Prostate gland (tissue), 2 donors: ENCODE results near the gene ADK. TPM values are rescaled to one million over a fixed set of nuclear protein-coding genes. Genes with fewer than 3 reads are reported as not detected.

ENCODE experiments used
- DNase-seq: peaks from one replicate; pipeline ENCODE4 v3.0.0-alpha.2; 2019; ENCODE audit warnings: low spot score
- H3K27ac ChIP-seq, 2 donors: fragments of 200-600 bp; sonication (generic); 2 replicates each; pipeline ENCODE4 v1.5.1; 2017 to 2019
- H3K27me3 ChIP-seq: fragments of 200-600 bp; sonication (generic); replicated peaks from 2 replicates; pipeline ENCODE4 v1.5.1; 2019; ENCODE audit not compliant: insufficient read depth
- H3K36me3 ChIP-seq, 2 donors: fragments of 200-600 bp; sonication (generic); 1 replicate in 1 of 2; 2 replicates in 1 of 2; pipeline versions ENCODE4 v1.5.1 to v1.8.1; 2017 to 2019
- H3K4me1 ChIP-seq: fragments of 200-600 bp; sonication (generic); replicated peaks from 2 replicates; pipeline ENCODE4 v1.5.1; 2019
- H3K4me3 ChIP-seq, 2 donors: fragments of 200-600 bp; sonication (generic); 2 replicates each; pipeline ENCODE4 v1.5.1; 2017 to 2019
- H3K9me3 ChIP-seq: fragments of 200-600 bp; sonication (generic); 2 replicates; pipeline ENCODE4 v1.5.1; 2017
- POLR2A ChIP-seq: fragments of 450-650 bp; IDR thresholded peaks from one replicate; pipeline ENCODE4 v1.6.1; 2016; ENCODE audit warnings: antibody characterized with exemption, mild to moderate bottlenecking
- POLR2AphosphoS5 ChIP-seq: sonication (generic); formaldehyde crosslinking; IDR thresholded peaks from one replicate; pipeline ENCODE4 v1.6.1; 2017; ENCODE audit warnings: antibody characterized with exemption
- WGBS: methylation state at CpG from one replicate; pipeline ENCODE4 v1.1.5; 2018; 5-methylcytosine and 5-hydroxymethylcytosine counted together
- intact Hi-C: fragments of 100-400 bp; cut with DNase I; formaldehyde crosslinking; loops from one replicate; pipeline ENCODE4 v1.14.2; 2022
- total RNA-seq, 2 donors: library from RNA; depleted of rRNA; stranded (reverse); fragments of >200 nt; gene quantifications; one replicate each; pipeline ENCODE4 v1.1.0, GENCODE V29; 2016
- TF ChIP-seq, protein P1 (sequence below), 4 experiments: fragments of 200-600 bp in 2 of 4; fragments of 450-650 bp in 2 of 4; sonication (generic) in 2 of 4; IDR thresholded peaks; 1 replicate in 3 of 4; 2 replicates in 1 of 4; pipeline ENCODE4 v1.5.1; 2016 to 2019; ENCODE audit warnings: antibody characterized with exemption in 4 of 4, mild to moderate bottlenecking in 2 of 4, moderate library complexity in 2 of 4

The ADK gene
- total RNA-seq, 2 donors from 2014 or later: 34.1 to 42.5 TPM

DNA sequence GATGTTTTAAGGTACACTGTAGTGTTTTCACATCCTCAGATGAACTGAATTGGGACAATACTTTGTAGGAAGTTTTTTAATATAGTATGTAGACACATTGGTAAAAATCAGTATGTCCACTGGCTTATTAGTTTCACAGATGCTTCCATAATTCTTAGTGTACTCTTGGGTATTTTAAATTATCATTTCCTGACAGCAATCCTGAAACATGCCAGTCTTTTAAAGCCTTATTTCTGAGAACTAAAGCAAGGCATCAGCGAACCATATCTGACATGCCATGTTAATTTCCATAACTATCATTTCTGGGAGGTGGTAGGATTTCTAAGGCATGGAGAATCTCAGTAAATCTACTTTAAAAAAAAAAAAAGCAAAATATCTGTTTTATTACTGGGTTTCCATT, 266.4 kb downstream of the ADK start:
- H3K27me3 ChIP-seq: no peaks in the 10 kb centered on the region
- 94% methylated on average over 1 of the region's 1 CpG for WGBS
- DNase-seq: no peak
- intact Hi-C loops: no loop called here
- TF ChIP-seq POLR2AphosphoS5 (no peak), POLR2A (no peak)
- TF ChIP-seq, protein P1, sequence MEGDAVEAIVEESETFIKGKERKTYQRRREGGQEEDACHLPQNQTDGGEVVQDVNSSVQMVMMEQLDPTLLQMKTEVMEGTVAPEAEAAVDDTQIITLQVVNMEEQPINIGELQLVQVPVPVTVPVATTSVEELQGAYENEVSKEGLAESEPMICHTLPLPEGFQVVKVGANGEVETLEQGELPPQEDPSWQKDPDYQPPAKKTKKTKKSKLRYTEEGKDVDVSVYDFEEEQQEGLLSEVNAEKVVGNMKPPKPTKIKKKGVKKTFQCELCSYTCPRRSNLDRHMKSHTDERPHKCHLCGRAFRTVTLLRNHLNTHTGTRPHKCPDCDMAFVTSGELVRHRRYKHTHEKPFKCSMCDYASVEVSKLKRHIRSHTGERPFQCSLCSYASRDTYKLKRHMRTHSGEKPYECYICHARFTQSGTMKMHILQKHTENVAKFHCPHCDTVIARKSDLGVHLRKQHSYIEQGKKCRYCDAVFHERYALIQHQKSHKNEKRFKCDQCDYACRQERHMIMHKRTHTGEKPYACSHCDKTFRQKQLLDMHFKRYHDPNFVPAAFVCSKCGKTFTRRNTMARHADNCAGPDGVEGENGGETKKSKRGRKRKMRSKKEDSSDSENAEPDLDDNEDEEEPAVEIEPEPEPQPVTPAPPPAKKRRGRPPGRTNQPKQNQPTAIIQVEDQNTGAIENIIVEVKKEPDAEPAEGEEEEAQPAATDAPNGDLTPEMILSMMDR (IDR thresholded peaks at IDR 0.05): no peak
- no peaks in the 10 kb centered on the region for H3K9me3 ChIP-seq
- no peak overlapping the region for H3K27ac ChIP-seq
- H3K4me1 ChIP-seq: no peaks in the 10 kb centered on the region
- H3K4me3 ChIP-seq: no peak overlapping the region
- H3K36me3 ChIP-seq: no peaks in the 10 kb centered on the region

DNA sequence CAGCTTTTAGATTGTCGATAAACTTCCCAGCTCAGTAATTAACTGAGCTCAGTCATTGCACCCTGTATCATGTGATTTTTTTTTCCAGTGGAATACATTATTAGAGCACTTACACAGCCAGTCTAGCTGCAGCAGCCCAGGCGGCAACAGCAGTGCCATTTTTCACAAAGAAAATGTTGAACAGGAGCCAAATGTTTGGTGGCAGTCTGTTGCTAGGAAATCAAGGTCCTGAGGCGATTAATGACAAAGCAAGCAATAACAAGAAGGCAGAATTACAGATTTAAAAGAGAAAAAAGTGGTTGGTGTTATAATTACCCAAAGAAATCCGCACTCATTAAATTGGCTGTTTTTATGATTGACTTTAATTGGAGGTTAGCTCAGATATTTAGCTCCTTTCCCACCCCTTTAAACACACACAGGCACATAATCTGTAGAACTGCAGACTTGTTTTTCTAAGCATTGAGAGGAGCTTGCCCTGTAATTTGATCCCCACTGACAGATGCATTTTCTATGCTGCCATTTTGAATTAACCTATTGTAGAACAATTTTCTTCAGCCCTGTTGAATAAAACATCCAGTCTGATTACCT, 267.4 kb downstream of the ADK start:
- intact Hi-C loops: no loop called here
- H3K27ac ChIP-seq: no peak overlapping the region

DNA sequence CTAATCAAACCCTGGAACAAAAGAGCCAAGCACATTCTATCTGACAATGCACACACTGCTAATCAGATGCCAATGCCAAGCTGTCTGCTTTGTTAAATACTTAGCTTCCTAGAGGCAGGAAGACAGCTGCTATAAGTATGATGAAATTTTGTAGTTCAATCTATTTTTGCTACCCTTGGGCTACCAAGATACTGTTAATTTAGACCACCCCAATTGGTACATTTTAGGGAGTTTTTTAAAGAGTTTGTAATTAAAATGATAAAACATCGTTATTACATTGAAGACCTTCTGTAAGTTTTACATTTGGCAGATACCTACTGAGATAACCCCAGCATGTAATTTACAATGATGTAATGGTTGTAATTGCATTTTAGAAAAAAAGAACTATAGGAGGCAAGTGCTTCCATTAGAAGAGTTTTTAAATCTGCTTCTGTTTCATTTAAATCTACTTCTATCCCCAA, 268.5 kb downstream of the ADK start:
- 44% methylated on average over 1 of the region's 1 CpG for WGBS
- intact Hi-C loops: no loop called here
- no peaks in the 10 kb centered on the region for H3K36me3 ChIP-seq
- H3K27me3 ChIP-seq: no peaks in the 10 kb centered on the region
- H3K9me3 ChIP-seq: no peaks in the 10 kb centered on the region
- no peak overlapping the region for H3K4me3 ChIP-seq
- TF ChIP-seq POLR2A (no peak), POLR2AphosphoS5 (no peak)
- TF ChIP-seq, protein P1 (IDR thresholded peaks at IDR 0.05): no peak
- no peak overlapping the region for H3K27ac ChIP-seq
- no peak for DNase-seq
- H3K4me1 ChIP-seq: no peaks in the 10 kb centered on the region

More for the DNA sequence above, 267.4 kb downstream of the ADK start:
- H3K4me1 ChIP-seq: no peaks in the 10 kb centered on the region
- H3K36me3 ChIP-seq: no peaks in the 10 kb centered on the region
- 50% methylated on average over 4 of the region's 4 CpGs for WGBS
- no peak for TF ChIP-seq POLR2A
- TF ChIP-seq POLR2AphosphoS5: no peak
- TF ChIP-seq, protein P1 (IDR thresholded peaks at IDR 0.05): no peak
- DNase-seq: no peak
- H3K4me3 ChIP-seq: no peak overlapping the region
- no peaks in the 10 kb centered on the region for H3K9me3 ChIP-seq
- no peaks in the 10 kb centered on the region for H3K27me3 ChIP-seq

DNA sequence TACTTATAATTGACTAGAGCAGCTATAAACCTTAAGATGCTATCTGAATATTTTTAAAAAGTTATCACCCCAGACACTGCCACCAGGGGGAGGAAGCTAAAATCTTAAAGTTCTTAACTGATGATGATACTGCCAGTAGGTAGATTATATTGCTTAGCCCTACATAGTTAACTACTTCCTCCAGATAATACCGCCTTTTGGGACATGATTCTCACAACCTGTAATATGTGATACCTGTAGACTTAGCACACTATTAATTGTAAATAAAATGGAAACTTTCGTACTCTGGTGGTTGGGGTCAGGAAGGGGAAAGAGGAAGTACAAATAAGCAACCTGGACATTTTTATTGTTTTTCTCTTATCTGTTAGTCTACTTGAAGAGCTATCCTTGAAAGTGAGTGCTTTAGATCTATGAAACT, 268.9 kb downstream of the ADK start:
- TF ChIP-seq POLR2AphosphoS5 (no peak), POLR2A (no peak)
- TF ChIP-seq, protein P1 (IDR thresholded peaks at IDR 0.05): peak in 2 of 4 experiments; percentile 37 to 40
- H3K4me3 ChIP-seq: no peak overlapping the region
- H3K36me3 ChIP-seq: no peaks in the 10 kb centered on the region
- WGBS: 81% methylated on average over 2 of the region's 2 CpGs
- intact Hi-C loops: loop anchor here (10.0 kb wide), 1 partner anchor 605 kb away; no protein-coding TSS in a partner anchor
- no peaks in the 10 kb centered on the region for H3K4me1 ChIP-seq
- H3K27me3 ChIP-seq: no peaks in the 10 kb centered on the region
- H3K9me3 ChIP-seq: no peaks in the 10 kb centered on the region
- DNase-seq: no peak
- H3K27ac ChIP-seq: no peak overlapping the region

DNA sequence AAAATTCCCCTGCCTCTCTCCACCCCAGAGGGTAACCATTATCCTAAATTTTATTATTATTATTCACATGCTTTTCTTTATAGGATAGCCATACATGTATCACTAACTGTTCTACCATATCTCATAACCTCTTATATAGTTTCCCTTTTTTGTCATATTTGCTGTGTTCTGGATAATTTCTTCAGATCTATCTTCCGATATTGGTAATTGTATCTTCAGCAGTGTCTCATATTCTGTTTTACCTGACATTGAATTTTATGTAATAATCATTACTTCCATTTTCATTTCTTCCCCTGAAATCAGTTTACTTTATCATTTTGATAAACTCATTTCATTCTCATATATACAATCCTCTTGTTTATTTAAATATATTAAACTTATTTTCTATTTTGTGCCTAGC, 273.5 kb downstream of the ADK start:
- Histone ChIP-seq H3K9me3 (no peaks in the 10 kb centered on the region), H3K4me1 (no peaks in the 10 kb centered on the region), H3K27me3 (no peaks in the 10 kb centered on the region), H3K4me3 (no peak overlapping the region), H3K36me3 (no peaks in the 10 kb centered on the region), H3K27ac (no peak overlapping the region)
- intact Hi-C loops: loop anchor here (10.0 kb wide), 1 partner anchor 600 kb away; no protein-coding TSS in a partner anchor
- WGBS: 94% methylated on average over 1 of the region's 1 CpG
- no peak for DNase-seq
- TF ChIP-seq POLR2AphosphoS5 (no peak), POLR2A (no peak)
- TF ChIP-seq, protein P1 (IDR thresholded peaks at IDR 0.05): no peak
